Head of caudate nucleus (tissue), 42 donors: ENCODE measurements around the gene NAALAD2.
"Not testable (repeated sequence)": the region's sequence is repeated elsewhere in the genome, so short reads cannot be mapped to it uniquely, and the experiment has no call there.

Source experiments
- DNase-seq, 42 donors: peaks; one replicate each; pipeline versions ENCODE4 v3.0.0 to v3.0.0-alpha.2; 2020 to 2021; ENCODE audit warnings: mixed read lengths in 7 of 42
- intact Hi-C: fragments of 100-400 bp; cut with DNase I; formaldehyde crosslinking; loops from one replicate; pipeline ENCODE4 v1.15.0; 2022

Gene NAALAD2

GRCh38 chr11:90234977-90235376, 100.5 kb downstream of the NAALAD2 start:
- no peak for DNase-seq
- intact Hi-C loops: no loop called here

GRCh38 chr11:90235526-90235925, 101.1 kb downstream of the NAALAD2 start:
- intact Hi-C loops: no loop called here
- no peak for DNase-seq

- intact Hi-C loops: no loop called here
- DNase-seq: no peak
These were observed 102.5 kb downstream of the NAALAD2 start for GRCh38 chr11:90237004-90237403.

GRCh38 chr11:90239967-90240636, 105.6 kb downstream of the NAALAD2 start:
- DNase-seq, intact Hi-C loops: not testable (repeated sequence)

GRCh38 chr11:90241414-90241813, 107.0 kb downstream of the NAALAD2 start:
- DNase-seq: no peak
- intact Hi-C loops: no loop called here
